ENCODE data around the gene SLC30A10.

DNA sequence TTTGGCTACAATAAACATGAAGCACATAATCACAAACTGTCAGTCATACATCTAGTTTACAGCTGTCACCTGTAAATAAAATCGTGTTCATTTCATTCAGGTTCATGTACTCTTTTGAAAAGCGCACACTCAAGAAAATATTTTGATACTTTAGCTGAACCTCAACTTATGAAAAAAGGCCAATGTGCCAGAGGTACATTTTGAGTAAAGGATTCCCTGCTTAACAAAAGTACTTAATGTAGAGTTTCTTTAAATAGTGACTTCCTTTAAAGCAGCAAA lies 37.7 kb upstream of the SLC30A10 start:
- no peak for TF ChIP-seq SIN3A (IDR thresholded peaks at IDR 0.05; ENCODE audit: borderline replicate concordance, insufficient read depth, low read length)
- TF ChIP-seq TAF1 (IDR thresholded peaks at IDR 0.05; ENCODE audit: borderline replicate concordance, insufficient read depth, low read length) = no peak
- TF ChIP-seq, protein P1, sequence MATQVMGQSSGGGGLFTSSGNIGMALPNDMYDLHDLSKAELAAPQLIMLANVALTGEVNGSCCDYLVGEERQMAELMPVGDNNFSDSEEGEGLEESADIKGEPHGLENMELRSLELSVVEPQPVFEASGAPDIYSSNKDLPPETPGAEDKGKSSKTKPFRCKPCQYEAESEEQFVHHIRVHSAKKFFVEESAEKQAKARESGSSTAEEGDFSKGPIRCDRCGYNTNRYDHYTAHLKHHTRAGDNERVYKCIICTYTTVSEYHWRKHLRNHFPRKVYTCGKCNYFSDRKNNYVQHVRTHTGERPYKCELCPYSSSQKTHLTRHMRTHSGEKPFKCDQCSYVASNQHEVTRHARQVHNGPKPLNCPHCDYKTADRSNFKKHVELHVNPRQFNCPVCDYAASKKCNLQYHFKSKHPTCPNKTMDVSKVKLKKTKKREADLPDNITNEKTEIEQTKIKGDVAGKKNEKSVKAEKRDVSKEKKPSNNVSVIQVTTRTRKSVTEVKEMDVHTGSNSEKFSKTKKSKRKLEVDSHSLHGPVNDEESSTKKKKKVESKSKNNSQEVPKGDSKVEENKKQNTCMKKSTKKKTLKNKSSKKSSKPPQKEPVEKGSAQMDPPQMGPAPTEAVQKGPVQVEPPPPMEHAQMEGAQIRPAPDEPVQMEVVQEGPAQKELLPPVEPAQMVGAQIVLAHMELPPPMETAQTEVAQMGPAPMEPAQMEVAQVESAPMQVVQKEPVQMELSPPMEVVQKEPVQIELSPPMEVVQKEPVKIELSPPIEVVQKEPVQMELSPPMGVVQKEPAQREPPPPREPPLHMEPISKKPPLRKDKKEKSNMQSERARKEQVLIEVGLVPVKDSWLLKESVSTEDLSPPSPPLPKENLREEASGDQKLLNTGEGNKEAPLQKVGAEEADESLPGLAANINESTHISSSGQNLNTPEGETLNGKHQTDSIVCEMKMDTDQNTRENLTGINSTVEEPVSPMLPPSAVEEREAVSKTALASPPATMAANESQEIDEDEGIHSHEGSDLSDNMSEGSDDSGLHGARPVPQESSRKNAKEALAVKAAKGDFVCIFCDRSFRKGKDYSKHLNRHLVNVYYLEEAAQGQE (IDR thresholded peaks at IDR 0.05; ENCODE audit: insufficient read depth in 1 of 2, low read depth in 2 of 2, low read length in 2 of 2) = no peak
- no peak for TF ChIP-seq POLR2AphosphoS5 (IDR thresholded peaks at IDR 0.05; ENCODE audit: low read depth, low read length)
